SK-N-SH (cell line): ENCODE measurements around the gene SLC44A5. TPM values are rescaled to one million over a fixed set of nuclear protein-coding genes. Genes with fewer than 3 reads are reported as not detected.

Source experiments
- CTCF ChIA-PET: fragments of 300-600, 350-600 bp; formaldehyde crosslinking; extraction: SDS; loops from one replicate; lab custom pipeline; 2021; lab: Yijun Ruan, JAX
- POLR2A ChIA-PET: fragments of 350-600 bp; sonication (Branson Sonifier 250); formaldehyde crosslinking; extraction: SDS; loops from one replicate; lab custom pipeline; 2020; ENCODE audit warnings: antibody characterized with exemption, inconsistent platforms; lab: Yijun Ruan, JAX
- DNase-seq: peaks from one replicate; pipeline ENCODE4 v3.0.0; 2012
- H2AFZ ChIP-seq: fragments of 200-600 bp; sonication (generic); 2 replicates; pipeline ENCODE4 v1.8.1; 2016; ENCODE audit warnings: antibody characterized with exemption, mild to moderate bottlenecking, low read depth
- H3F3A ChIP-seq: fragments of 200-600 bp; sonication (generic); replicated peaks from 2 replicates; pipeline ENCODE3; 2016; ENCODE audit warnings: antibody characterized with exemption, mild to moderate bottlenecking; ENCODE audit not compliant: insufficient read depth
- H3K27ac ChIP-seq, 2 experiments: fragments of 200-500 bp in 1 of 2; fragments of 200-600 bp in 1 of 2; sonication (Bioruptor generic) in 1 of 2; sonication (generic), shearing (Covaris generic) in 1 of 2; 2 replicates each; pipeline versions ENCODE4 v1.5.1 to v1.6.1; 2014 to 2016; ENCODE audit warnings: low read depth in 2 of 2, inconsistent platforms in 1 of 2, low read length in 1 of 2, mild to moderate bottlenecking in 1 of 2, mixed read lengths in 1 of 2
- H3K27me3 ChIP-seq: fragments of 200-600 bp; sonication (generic), shearing (Covaris generic); 2 replicates; pipeline ENCODE4 v1.6.1; 2016; ENCODE audit warnings: mixed run types; ENCODE audit not compliant: insufficient read depth
- H3K36me3 ChIP-seq, 2 experiments: fragments of 200-500 bp in 1 of 2; fragments of 200-600 bp in 1 of 2; sonication (Bioruptor generic) in 1 of 2; sonication (generic) in 1 of 2; replicated peaks in 1 of 2; 2 replicates each; pipeline versions ENCODE3 to v1.5.1; 2014 to 2016; ENCODE audit warnings: low read length in 1 of 2, mild to moderate bottlenecking in 1 of 2; ENCODE audit not compliant: insufficient read depth in 2 of 2, control insufficient read depth in 1 of 2
- H3K4me1 ChIP-seq, 2 experiments: fragments of 200-500 bp in 1 of 2; fragments of 200-600 bp in 1 of 2; sonication (Bioruptor generic) in 1 of 2; sonication (generic), shearing (Covaris generic) in 1 of 2; 2 replicates each; pipeline versions ENCODE4 v1.5.1 to v1.6.1; 2014 to 2016; ENCODE audit warnings: low read depth in 1 of 2, low read length in 1 of 2, mixed run types in 1 of 2; ENCODE audit not compliant: insufficient read depth in 2 of 2, control insufficient read depth in 1 of 2
- H3K4me2 ChIP-seq: fragments of 200-600 bp; sonication (generic), shearing (Covaris generic); 2 replicates; pipeline ENCODE4 v1.6.1; 2017; ENCODE audit warnings: mixed run types
- H3K4me3 ChIP-seq, 2 experiments: fragments of 200-500 bp in 1 of 2; fragments of 200-600 bp in 1 of 2; sonication (Bioruptor generic) in 1 of 2; sonication (generic), shearing (Covaris generic) in 1 of 2; 2 replicates each; pipeline versions ENCODE4 v1.5.1 to v1.8.1; 2014 to 2016; ENCODE audit warnings: low read depth in 2 of 2, inconsistent platforms in 1 of 2, low read length in 1 of 2, mild to moderate bottlenecking in 1 of 2, mixed read lengths in 1 of 2, moderate library complexity in 1 of 2
- H3K79me2 ChIP-seq: fragments of 200-600 bp; sonication (generic); 2 replicates; pipeline ENCODE4 v1.8.1; 2017; ENCODE audit warnings: mild to moderate bottlenecking; ENCODE audit not compliant: insufficient read depth
- H3K9ac ChIP-seq: fragments of 200-600 bp; sonication (generic); 2 replicates; pipeline ENCODE4 v1.6.1; 2017; ENCODE audit warnings: mixed run types
- H3K9me2 ChIP-seq: fragments of 200-600 bp; sonication (generic); 2 replicates; pipeline ENCODE4 v1.6.1; 2017; ENCODE audit warnings: mixed run types
- H3K9me3 ChIP-seq: fragments of 200-600 bp; sonication (generic); 2 replicates; pipeline ENCODE4 v1.6.1; 2017; ENCODE audit warnings: mixed run types, mild to moderate bottlenecking, moderate library complexity
- H4K20me1 ChIP-seq: fragments of 200-600 bp; sonication (generic); 2 replicates; pipeline ENCODE4 v1.6.1; 2017; ENCODE audit warnings: mild to moderate bottlenecking, mixed run types; ENCODE audit not compliant: insufficient read depth
- CTCF ChIP-seq: fragments of 200-600 bp; sonication (generic); IDR thresholded peaks from 2 replicates; pipeline ENCODE4 v1.6.1; 2017; ENCODE audit warnings: antibody characterized with exemption, mild to moderate bottlenecking, moderate library complexity
- ELF1 ChIP-seq: IDR thresholded peaks from 2 replicates; pipeline ENCODE4 v1.4.0; 2012
- EP300 ChIP-seq, 2 experiments: IDR thresholded peaks; 2 replicates each; pipeline versions ENCODE4 v1.4.0 to v1.6.1; 2012; ENCODE audit warnings: borderline replicate concordance in 1 of 2, low read depth in 1 of 2, low read length in 1 of 2
- FOSL2 ChIP-seq: IDR thresholded peaks from 2 replicates; pipeline ENCODE4 v1.4.0; 2012; ENCODE audit warnings: low read depth, mild to moderate bottlenecking, moderate library complexity, borderline replicate concordance
- GATA2 ChIP-seq: sonication (generic); formaldehyde crosslinking; IDR thresholded peaks from 2 replicates; pipeline ENCODE4 v1.5.0; 2020; ENCODE audit warnings: mild to moderate bottlenecking, missing genetic modification reagents
- JUND ChIP-seq: IDR thresholded peaks from 2 replicates; pipeline ENCODE4 v1.4.0; 2012
- MAX ChIP-seq: IDR thresholded peaks from 2 replicates; pipeline ENCODE4 v1.4.0; 2012; ENCODE audit warnings: low read depth
- NFIC ChIP-seq: IDR thresholded peaks from 2 replicates; pipeline ENCODE4 v1.4.0; 2012; ENCODE audit warnings: borderline replicate concordance
- NRF1 ChIP-seq: IDR thresholded peaks from 2 replicates; pipeline ENCODE4 v1.6.1; 2012; ENCODE audit warnings: low read depth, mild to moderate bottlenecking, low read length
- PBX3 ChIP-seq: IDR thresholded peaks from 2 replicates; pipeline ENCODE4; 2012
- RAD21 ChIP-seq: IDR thresholded peaks from 2 replicates; pipeline ENCODE4 v1.6.1; 2012; ENCODE audit warnings: mild to moderate bottlenecking, low read length
- RCOR1 ChIP-seq: fragments of 150-350 bp; IDR thresholded peaks from 2 replicates; pipeline ENCODE4 v1.6.1; 2017; ENCODE audit warnings: antibody characterized with exemption, low read length
- REST ChIP-seq: IDR thresholded peaks from 2 replicates; pipeline ENCODE4 v1.6.1; 2012; ENCODE audit warnings: mild to moderate bottlenecking, low read depth, low read length, moderate library complexity
- RXRA ChIP-seq: IDR thresholded peaks from 2 replicates; pipeline ENCODE4 v1.4.0; 2012; ENCODE audit warnings: low read depth, mild to moderate bottlenecking, borderline replicate concordance
- SIN3A ChIP-seq: IDR thresholded peaks from 2 replicates; pipeline ENCODE4 v1.6.1; 2012; ENCODE audit warnings: low read depth, mild to moderate bottlenecking, low read length, moderate library complexity, borderline replicate concordance
- SMC3 ChIP-seq: IDR thresholded peaks from 2 replicates; pipeline ENCODE4 v1.6.1; 2012; ENCODE audit warnings: low read depth, low read length, improper control_type of control experiment
- USF2 ChIP-seq: fragments of 150-350 bp; IDR thresholded peaks from 2 replicates; pipeline ENCODE4 v1.6.1; 2017; ENCODE audit warnings: antibody characterized with exemption, low read length, low read depth, borderline replicate concordance
- ZBTB33 ChIP-seq: IDR thresholded peaks from 2 replicates; pipeline ENCODE4 v1.4.0; 2012; ENCODE audit warnings: low read depth, borderline replicate concordance
- whole genome bisulfite sequencing: methylation state at CpG from one replicate; pipeline ENCODE4 v1.1.6; 2017; ENCODE audit warnings: low lambda C conversion rate; 5-methylcytosine and 5-hydroxymethylcytosine counted together
- polyA plus RNA-seq, 3 experiments: library from polyadenylated mRNA; depleted of rRNA; stranded (reverse); fragments of >200 nt; gene quantifications; 2 replicates each; pipeline ENCODE4 v1.2.3, GENCODE V29; 2012

The SLC44A5 gene
- polyA plus RNA-seq, 1 of the 3 experiments (the other 2 are of a cell fraction): 4.9 TPM

GRCh38 chr1:75559800-75560199 lies 51.1 kb downstream of the SLC44A5 start (continued):
- TF ChIP-seq NRF1 (no peak), PBX3 (peak; percentile 43; the same call in 1 of the 2 replicates), FOSL2 (no peak)

- no peak for DNase-seq
- Histone ChIP-seq H4K20me1 (no peaks in the 10 kb centered on the region), H3K9me2 (0 out of 2 replicates have a peak, but pooled peaks cover 3% of the 10 kb centered on the region)
- POLR2A ChIA-PET: no interaction called here
- no peak for TF ChIP-seq GATA2
- TF ChIP-seq ZBTB33: no peak
- TF ChIP-seq RCOR1: no peak
- TF ChIP-seq SIN3A: no peak
- TF ChIP-seq ELF1: no peak
- no peak for TF ChIP-seq SMC3
- no peak for TF ChIP-seq RAD21
- TF ChIP-seq RXRA: no peak
- TF ChIP-seq JUND: no peak
- no peak for TF ChIP-seq NFIC
- no peak for TF ChIP-seq EP300 (IDR thresholded peaks at IDR 0.05; ENCODE audit: borderline replicate concordance in 1 of 2, low read depth in 1 of 2, low read length in 1 of 2)
- TF ChIP-seq MAX: no peak
- no peak for TF ChIP-seq CTCF
- no peak for TF ChIP-seq REST
- no peak for TF ChIP-seq USF2
- TF ChIP-seq, all 33 proteins: peak for 0
- H3K36me3 ChIP-seq: no peaks in the 10 kb centered on the region
- H2AFZ ChIP-seq: no peak overlapping the region
- H3K4me3 ChIP-seq: no peak overlapping the region
- H3K4me1 ChIP-seq: no peaks in the 10 kb centered on the region; a peak in 1 of 4 replicates
- H3K79me2 ChIP-seq: no peaks in the 10 kb centered on the region; the same call in 1 of the 2 replicates
- H3K9me3 ChIP-seq: no peaks in the 10 kb centered on the region; the same call in 1 of the 2 replicates
- 92% methylated on average over 2 of the region's 2 CpGs for WGBS
- H3F3A ChIP-seq: peaks cover 2% of the 10 kb centered on the region
- no peak overlapping the region for H3K27ac ChIP-seq
- no peaks in the 10 kb centered on the region for H3K27me3 ChIP-seq
- CTCF ChIA-PET: interaction anchor here (1.0 kb wide), 1 partner anchor 54 kb away, joined by 3 read pairs; no protein-coding TSS in a partner anchor
- no peak overlapping the region for H3K4me2 ChIP-seq
- H3K9ac ChIP-seq: no peak overlapping the region
These were observed 51.8 kb downstream of the SLC44A5 start for GRCh38 chr1:75559136-75559535.
